ENCODE measurements around the gene PPID.

The PPID gene

DNA sequence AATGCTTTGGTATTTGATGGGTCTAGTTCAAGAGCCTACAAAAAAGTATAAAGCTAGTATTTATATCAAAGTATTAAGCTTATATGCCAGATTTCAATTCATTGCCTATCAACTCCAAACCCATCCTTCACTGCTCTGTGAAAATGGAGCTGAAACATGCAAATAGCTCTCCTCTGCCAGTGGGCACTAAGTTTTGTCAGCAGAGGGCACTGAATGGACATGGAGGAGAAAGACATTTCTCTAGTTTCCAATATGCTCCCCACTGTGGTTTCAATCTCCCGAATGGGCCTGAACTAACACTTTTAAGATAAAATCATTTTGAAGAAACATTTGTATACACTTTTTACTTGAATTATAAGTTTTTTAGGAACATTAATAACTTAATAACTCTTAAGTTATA, 12.4 kb downstream of the PPID start:
- TF ChIP-seq, protein P1, sequence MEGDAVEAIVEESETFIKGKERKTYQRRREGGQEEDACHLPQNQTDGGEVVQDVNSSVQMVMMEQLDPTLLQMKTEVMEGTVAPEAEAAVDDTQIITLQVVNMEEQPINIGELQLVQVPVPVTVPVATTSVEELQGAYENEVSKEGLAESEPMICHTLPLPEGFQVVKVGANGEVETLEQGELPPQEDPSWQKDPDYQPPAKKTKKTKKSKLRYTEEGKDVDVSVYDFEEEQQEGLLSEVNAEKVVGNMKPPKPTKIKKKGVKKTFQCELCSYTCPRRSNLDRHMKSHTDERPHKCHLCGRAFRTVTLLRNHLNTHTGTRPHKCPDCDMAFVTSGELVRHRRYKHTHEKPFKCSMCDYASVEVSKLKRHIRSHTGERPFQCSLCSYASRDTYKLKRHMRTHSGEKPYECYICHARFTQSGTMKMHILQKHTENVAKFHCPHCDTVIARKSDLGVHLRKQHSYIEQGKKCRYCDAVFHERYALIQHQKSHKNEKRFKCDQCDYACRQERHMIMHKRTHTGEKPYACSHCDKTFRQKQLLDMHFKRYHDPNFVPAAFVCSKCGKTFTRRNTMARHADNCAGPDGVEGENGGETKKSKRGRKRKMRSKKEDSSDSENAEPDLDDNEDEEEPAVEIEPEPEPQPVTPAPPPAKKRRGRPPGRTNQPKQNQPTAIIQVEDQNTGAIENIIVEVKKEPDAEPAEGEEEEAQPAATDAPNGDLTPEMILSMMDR (IDR thresholded peaks at IDR 0.05; ENCODE audit: low read depth, low read length, missing control alignments): peak; percentile 42

DNA sequence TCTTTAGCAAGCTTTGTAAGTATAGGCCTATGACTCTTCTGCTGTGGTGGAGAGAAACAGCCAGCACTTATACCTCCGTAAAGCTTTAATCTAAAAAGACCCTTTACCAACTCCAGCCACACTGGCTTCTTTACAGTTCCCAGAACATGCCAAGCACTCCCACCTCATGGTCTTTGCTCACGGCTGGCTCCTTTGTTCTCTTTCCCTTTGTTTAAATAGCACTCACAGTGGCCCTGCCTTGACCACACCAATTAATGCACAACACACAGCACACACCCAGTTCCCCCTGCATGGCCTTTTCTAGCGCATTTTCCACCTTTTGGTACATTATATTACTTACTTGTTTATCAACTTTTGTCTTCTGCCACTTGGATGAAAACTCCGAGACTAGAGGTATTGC, 18.9 kb downstream of the PPID start:
- H3K27ac ChIP-seq: no peak overlapping the region
- H3K36me3 ChIP-seq (replicated peaks): peaks cover 7% of the 10 kb centered on the region
- in situ Hi-C loops (cut with HindIII; ENCODE audit: low pct_ligation_motif_present, low sequenced_read_pairs): no loop called here
- DNase-seq: no peak
- no peaks in the 10 kb centered on the region for H3K27me3 ChIP-seq (replicated peaks)
- no peak overlapping the region for H3K4me3 ChIP-seq (ENCODE audit: low read depth, low read length)
- TF ChIP-seq, protein P1 (IDR thresholded peaks at IDR 0.05; ENCODE audit: low read depth, low read length, missing control alignments): no peak

More for the DNA sequence above, 12.4 kb downstream of the PPID start:
- Histone ChIP-seq H3K36me3 (replicated peaks) (peaks cover 37% of the 10 kb centered on the region), H3K27me3 (replicated peaks) (no peaks in the 10 kb centered on the region), H3K27ac (no peak overlapping the region), H3K4me3 (ENCODE audit: low read depth, low read length) (no peak overlapping the region)
- in situ Hi-C loops (cut with HindIII; ENCODE audit: low pct_ligation_motif_present, low sequenced_read_pairs): no loop called here
- no peak for DNase-seq

DNA sequence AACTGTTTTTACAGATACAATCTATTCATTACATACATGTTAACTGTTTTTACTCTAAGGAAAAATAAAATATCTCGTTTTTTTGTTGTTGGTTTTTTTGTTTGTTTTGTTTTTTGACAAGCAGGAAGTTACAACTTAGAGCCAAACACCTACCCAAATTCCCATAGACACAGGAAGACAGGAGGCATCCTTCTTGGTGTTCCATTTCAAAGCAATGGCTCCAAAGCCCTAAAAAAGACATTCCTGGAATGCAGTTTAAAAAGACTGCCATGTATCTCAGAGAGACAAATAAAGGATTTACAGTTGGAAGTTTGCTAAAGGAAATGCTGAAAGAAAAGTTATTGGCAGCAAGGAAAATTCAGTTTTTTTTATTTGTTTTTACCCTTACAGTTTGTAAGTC, 34.4 kb downstream of the PPID start:
- TF ChIP-seq, protein P1 (IDR thresholded peaks at IDR 0.05; ENCODE audit: low read depth, low read length, missing control alignments): no peak
- no peak for DNase-seq
- in situ Hi-C loops (cut with HindIII; ENCODE audit: low pct_ligation_motif_present, low sequenced_read_pairs): no loop called here
- Histone ChIP-seq H3K36me3 (replicated peaks) (no peaks in the 10 kb centered on the region), H3K4me3 (ENCODE audit: low read depth, low read length) (no peak overlapping the region), H3K27ac (no peak overlapping the region), H3K27me3 (replicated peaks) (no peaks in the 10 kb centered on the region)

DNA sequence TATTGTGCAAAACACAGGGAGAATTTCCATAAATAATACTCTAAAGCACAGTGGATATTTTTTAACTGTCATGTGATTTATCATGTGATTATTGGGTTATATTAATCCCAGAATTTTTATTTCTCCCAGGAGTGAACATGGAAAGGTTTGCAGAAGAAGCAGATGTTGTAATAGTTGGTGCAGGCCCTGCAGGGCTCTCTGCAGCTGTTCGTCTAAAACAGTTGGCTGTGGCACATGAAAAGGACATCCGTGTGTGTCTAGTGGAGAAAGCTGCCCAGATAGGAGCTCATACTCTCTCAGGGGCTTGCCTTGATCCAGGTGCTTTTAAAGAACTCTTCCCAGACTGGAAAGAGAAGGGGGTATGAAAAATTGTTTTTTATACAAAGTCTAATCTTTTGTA, 41.1 kb downstream of the PPID start:
- TF ChIP-seq, protein P1 (IDR thresholded peaks at IDR 0.05; ENCODE audit: low read depth, low read length, missing control alignments): no peak
- no peak for DNase-seq
- H3K27ac ChIP-seq: no peak overlapping the region
- no peaks in the 10 kb centered on the region for H3K36me3 ChIP-seq (replicated peaks)
- in situ Hi-C loops (cut with HindIII; ENCODE audit: low pct_ligation_motif_present, low sequenced_read_pairs): no loop called here
- H3K27me3 ChIP-seq (replicated peaks): no peaks in the 10 kb centered on the region
- H3K4me3 ChIP-seq (ENCODE audit: low read depth, low read length): no peak overlapping the region

DNA sequence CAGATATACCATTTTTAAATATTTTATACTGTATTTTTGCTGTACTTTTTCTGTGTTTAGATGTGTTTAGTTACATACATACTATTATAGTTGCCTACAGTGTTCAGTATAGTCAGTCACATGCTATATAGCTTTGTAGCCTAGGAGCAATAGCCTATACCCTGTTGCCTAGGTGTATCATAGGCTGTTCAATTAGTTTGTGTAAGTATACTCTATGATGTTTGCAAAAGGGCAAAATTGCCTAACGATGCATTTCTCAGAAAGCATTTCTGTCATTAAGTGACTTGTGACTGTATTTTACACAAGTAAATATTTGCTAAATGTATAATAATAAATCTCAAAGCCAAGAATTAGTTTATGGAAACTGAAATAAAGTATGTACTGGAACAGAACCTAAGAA, 41.6 kb downstream of the PPID start:
- Histone ChIP-seq H3K36me3 (replicated peaks) (no peaks in the 10 kb centered on the region), H3K27me3 (replicated peaks) (no peaks in the 10 kb centered on the region), H3K27ac (no peak overlapping the region), H3K4me3 (ENCODE audit: low read depth, low read length) (no peak overlapping the region)
- in situ Hi-C loops (cut with HindIII; ENCODE audit: low pct_ligation_motif_present, low sequenced_read_pairs): no loop called here
- DNase-seq: no peak
- TF ChIP-seq, protein P1 (IDR thresholded peaks at IDR 0.05; ENCODE audit: low read depth, low read length, missing control alignments): no peak

DNA sequence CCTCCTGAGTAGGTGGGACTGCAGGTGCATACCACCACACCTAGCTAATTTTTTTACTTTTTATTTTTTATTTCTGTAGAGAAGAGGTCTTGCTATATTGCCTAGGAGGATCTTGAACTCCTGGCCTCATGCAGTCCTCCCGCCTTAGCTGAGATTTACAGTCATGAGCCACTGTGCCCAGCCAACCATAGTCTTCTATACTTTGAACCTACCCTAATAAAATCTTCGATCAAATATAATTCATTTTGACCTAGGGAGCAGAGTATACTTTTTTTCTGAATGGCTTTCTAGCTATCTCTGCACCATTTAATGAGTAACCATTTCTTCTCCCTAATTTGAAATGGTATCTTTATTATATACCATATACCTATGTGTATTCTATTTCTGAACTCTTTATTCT, 44.4 kb downstream of the PPID start:
- TF ChIP-seq, protein P1 (IDR thresholded peaks at IDR 0.05; ENCODE audit: low read depth, low read length, missing control alignments): no peak
- no peak overlapping the region for H3K27ac ChIP-seq
- H3K36me3 ChIP-seq (replicated peaks): no peaks in the 10 kb centered on the region
- no peak overlapping the region for H3K4me3 ChIP-seq (ENCODE audit: low read depth, low read length)
- DNase-seq: no peak
- no peaks in the 10 kb centered on the region for H3K27me3 ChIP-seq (replicated peaks)
- in situ Hi-C loops (cut with HindIII; ENCODE audit: low pct_ligation_motif_present, low sequenced_read_pairs): no loop called here

Data from brain microvascular endothelial cell (primary cell).